Naive thymus-derived CD4-positive, alpha-beta T cell (primary cell): ENCODE measurements around the gene CASP10. TPM values are rescaled to one million over a fixed set of nuclear protein-coding genes. Genes with fewer than 3 reads are reported as not detected.
A peak's percentile ranks its signal among the peaks of the same experiment; 100 is the strongest.

Experiments
- ATAC-seq: fragments of 150-1000 bp; cut with Tn5 transposase; 2 replicates; pipeline ENCODE4 v1.10.0; 2021; ENCODE audit warnings: mild to moderate bottlenecking, moderate library complexity
- CTCF ChIA-PET: fragments of 350-600 bp; sonication (Branson Sonifier 250); formaldehyde crosslinking; loops from one replicate; lab custom pipeline; 2021; ENCODE audit warnings: antibody characterized with exemption; lab: Charles Lee
- POLR2A ChIA-PET: fragments of 350-600 bp; sonication (Branson Sonifier 250); formaldehyde crosslinking; loops from one replicate; lab custom pipeline; 2021; ENCODE audit warnings: antibody characterized with exemption, inconsistent platforms; lab: Charles Lee
- DNase-seq, 9 donors: peaks; one replicate each; pipeline versions ENCODE4 v3.0.0 to v3.0.0-alpha.2; 2020 to 2022; ENCODE audit warnings: mixed read lengths in 1 of 9
- H3K27ac ChIP-seq: one replicate; pipeline ENCODE4 v1.7.0; 2013; ENCODE audit warnings: mild to moderate bottlenecking, low read depth, low read length, moderate library complexity
- H3K27me3 ChIP-seq, 2 donors: one replicate each; pipeline ENCODE4 v1.7.0; 2013; ENCODE audit warnings: low read length in 2 of 2, mild to moderate bottlenecking in 2 of 2, moderate library complexity in 2 of 2; ENCODE audit not compliant: control insufficient read depth in 2 of 2, insufficient read depth in 2 of 2
- H3K36me3 ChIP-seq, 3 experiments: 1 replicate in 2 of 3; 2 replicates in 1 of 3; pipeline ENCODE4 v1.7.0; 2013; ENCODE audit warnings: low read length in 3 of 3, mild to moderate bottlenecking in 3 of 3, moderate library complexity in 1 of 3; ENCODE audit not compliant: insufficient read depth in 3 of 3, control insufficient read depth in 2 of 3
- H3K4me1 ChIP-seq, 2 donors: one replicate each; pipeline ENCODE4 v1.7.0; 2013; ENCODE audit warnings: low read length in 2 of 2, mild to moderate bottlenecking in 2 of 2, moderate library complexity in 1 of 2; ENCODE audit not compliant: control insufficient read depth in 2 of 2, insufficient read depth in 2 of 2
- H3K4me3 ChIP-seq: 2 replicates; pipeline ENCODE4 v1.7.0; 2013; ENCODE audit warnings: mild to moderate bottlenecking, low read length
- H3K9me3 ChIP-seq, 3 experiments: 1 replicate in 2 of 3; 2 replicates in 1 of 3; pipeline ENCODE4 v1.7.0; 2013; ENCODE audit warnings: low read length in 3 of 3; ENCODE audit not compliant: control insufficient read depth in 2 of 3
- H3K27ac Mint-ChIP-seq, 9 donors: one replicate each; pipeline ENCODE4 v1.8.0; 2020 to 2022; ENCODE audit warnings: mixed read lengths in 9 of 9, mild to moderate bottlenecking in 8 of 9, moderate library complexity in 5 of 9, inconsistent platforms in 2 of 9
- H3K27me3 Mint-ChIP-seq, 5 donors: one replicate each; pipeline ENCODE4 v1.8.0; 2021 to 2022; ENCODE audit warnings: mixed read lengths in 5 of 5, mild to moderate bottlenecking in 1 of 5
- H3K36me3 Mint-ChIP-seq, 5 donors: one replicate each; pipeline ENCODE4 v1.8.0; 2020 to 2022; ENCODE audit warnings: mixed read lengths in 5 of 5, mild to moderate bottlenecking in 3 of 5, inconsistent platforms in 1 of 5
- H3K4me1 Mint-ChIP-seq, 7 donors: one replicate each; pipeline ENCODE4 v1.8.0; 2020 to 2022; ENCODE audit warnings: mixed read lengths in 7 of 7, mild to moderate bottlenecking in 3 of 7, inconsistent platforms in 1 of 7
- H3K4me3 Mint-ChIP-seq, 10 donors: one replicate each; pipeline ENCODE4 v1.8.0; 2020 to 2022; ENCODE audit warnings: mild to moderate bottlenecking in 10 of 10, mixed read lengths in 10 of 10, moderate library complexity in 6 of 10, inconsistent platforms in 2 of 10
- H3K9me3 Mint-ChIP-seq, 11 donors: one replicate each; pipeline ENCODE4 v1.8.0; 2020 to 2022; ENCODE audit warnings: mixed read lengths in 11 of 11, mild to moderate bottlenecking in 4 of 11, inconsistent platforms in 1 of 11, moderate library complexity in 1 of 11
- intact Hi-C, 2 donors: fragments of 100-400 bp; cut with micrococcal nuclease; formaldehyde crosslinking; loops; one replicate each; pipeline ENCODE4 v1.15.1; 2023
- polyA plus RNA-seq, 2 donors: library from polyadenylated mRNA; unstranded; fragments of 300-500 nt; fragmentation: Illumina TruSeq; gene quantifications; one replicate each; pipeline ENCODE4 v1.2.3, GENCODE V29; 2021
- total RNA-seq, 6 experiments: library from RNA in 5 of 6; stranded (reverse) in 5 of 6; gene quantifications; 1 replicate in 5 of 6; 2 replicates in 1 of 6; pipeline ENCODE4 v1.2.3 and lab custom pipeline; 2021 to 2026

CASP10 gene
- total and polyA plus RNA-seq, 7 experiments from 2014 or later = 15.9 to 49.8 (median 40.8) TPM

GRCh38 chr2:201233192-201233811 lies 50.4 kb downstream of the CASP10 start:
- no peaks in the 10 kb centered on the region for H3K9me3 ChIP-seq
- peak overlapping the region; percentile 94 to 99 (median 96) for H3K4me3 Mint-ChIP-seq
- peaks cover 0 to 25% (median 11%) of the 10 kb centered on the region in 5 donors for H3K36me3 Mint-ChIP-seq
- H3K27me3 Mint-ChIP-seq = no peaks in the 10 kb centered on the region
- DNase-seq (peak; percentile 49 to 92 (median 88)), ATAC-seq (peak; percentile 92)
- intact Hi-C loops = loop anchor here (1.0 to 10.0 kb wide), 16 partner anchors 117 to 1681 kb away; partner anchors contain the start of genes BZW1 (in 2 of the 2), CLK1 (in 2 of the 2), ORC2 (in 2 of the 2) and STRADB (in 2 of the 2)
- H3K36me3 ChIP-seq = no peaks in the 10 kb centered on the region
- peaks cover 0 to 4% (median 0%) of the 10 kb centered on the region in 11 donors for H3K9me3 Mint-ChIP-seq
- H3K4me1 ChIP-seq = peaks cover 37 to 40% of the 10 kb centered on the region in 2 donors
- peak overlapping the region; percentile 94 to 98 (median 97) for H3K27ac Mint-ChIP-seq
- ChIA-PET POLR2A (interaction anchor here (0.5 to 4.5 kb wide), 26 partner anchors 9 to 520 kb away, joined by 3 to 90 read pairs (median 4); partner anchors contain the start of genes CASP10, CASP8, CFLAR and CLK1), CTCF (interaction anchor here (0.6 to 4.6 kb wide), 34 partner anchors 10 to 942 kb away, joined by 3 to 140 read pairs (median 6); partner anchors contain the start of genes CASP10, CASP8, CFLAR and FLACC1)
- H3K27me3 ChIP-seq = no peaks in the 10 kb centered on the region
- H3K27ac ChIP-seq = peak overlapping the region; percentile 87
- peaks cover 35 to 82% (median 69%) of the 10 kb centered on the region in 7 donors for H3K4me1 Mint-ChIP-seq
- H3K4me3 ChIP-seq = peak overlapping the region; percentile 70

- H3K4me1 Mint-ChIP-seq = peaks cover 28 to 76% (median 62%) of the 10 kb centered on the region in 7 donors
- intact Hi-C loops = loop anchor here (1.0 to 10.0 kb wide), 17 partner anchors 117 to 1681 kb away; partner anchors contain the start of genes BZW1 (in 2 of the 2), CLK1 (in 2 of the 2), ORC2 (in 2 of the 2) and STRADB (in 2 of the 2)
Observed at GRCh38 chr2:201233812-201234662, 51.1 kb downstream of the CASP10 start.

DNA sequence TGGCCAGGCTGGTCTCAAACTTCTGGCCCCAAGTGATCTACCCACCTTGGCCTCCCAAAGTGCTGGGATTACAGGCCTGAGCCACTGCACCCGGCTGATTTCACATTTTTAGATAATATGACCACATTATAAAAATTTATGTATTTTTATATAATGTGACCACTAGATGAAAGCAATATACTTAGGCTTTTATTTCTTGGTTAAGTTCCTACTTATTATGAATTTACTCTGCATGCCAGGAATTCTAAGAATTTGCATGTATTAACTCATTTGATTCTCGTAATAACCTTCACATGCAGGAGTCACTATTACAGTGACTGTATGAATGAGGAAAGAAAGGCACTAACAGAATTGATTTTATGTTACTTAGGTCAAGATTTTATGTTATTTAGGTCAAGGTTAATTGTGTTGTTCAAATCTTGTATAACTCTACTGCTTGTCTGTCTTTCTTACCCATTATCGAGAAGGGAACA lies 51.8 kb downstream of the CASP10 start:
- H3K9me3 Mint-ChIP-seq = peaks cover 0 to 4% (median 0%) of the 10 kb centered on the region in 11 donors
- H3K36me3 ChIP-seq = peaks cover 0 to 4% (median 0%) of the 10 kb centered on the region in 3 experiments
- no peaks in the 10 kb centered on the region for H3K27me3 Mint-ChIP-seq
- peak overlapping the region; percentile 94 to 98 (median 97) for H3K27ac Mint-ChIP-seq
- peak overlapping the region; percentile 70 for H3K4me3 ChIP-seq
- ChIA-PET CTCF (interaction anchor here (0.6 to 4.6 kb wide), 9 partner anchors 26 to 163 kb away, joined by 3 to 140 read pairs (median 11); partner anchors contain the start of genes CASP10 and CASP8), POLR2A (interaction anchor here (0.6 to 4.5 kb wide), 16 partner anchors 17 to 546 kb away, joined by 3 to 90 read pairs (median 4); partner anchors contain the start of genes ALS2, CASP10, CASP8 and CFLAR)
- H3K4me1 ChIP-seq = peaks cover 34 to 37% of the 10 kb centered on the region in 2 donors
- H3K9me3 ChIP-seq = no peaks in the 10 kb centered on the region
- H3K27me3 ChIP-seq = no peaks in the 10 kb centered on the region
- ATAC-seq (no peak), DNase-seq (no peak)
- intact Hi-C loops = loop anchor here (2.0 to 10.0 kb wide), 7 partner anchors 38 to 1680 kb away; partner anchors contain the start of genes BZW1 (in 1 of the 2), CARF (in 1 of the 2), FZD7 (in 1 of the 2) and NIF3L1 (in 1 of the 2)
- peaks cover 32 to 76% (median 60%) of the 10 kb centered on the region in 7 donors for H3K4me1 Mint-ChIP-seq
- H3K27ac ChIP-seq = peak overlapping the region; percentile 87
- peak overlapping the region; percentile 94 to 99 (median 96) for H3K4me3 Mint-ChIP-seq
- peaks cover 4 to 30% (median 17%) of the 10 kb centered on the region in 5 donors for H3K36me3 Mint-ChIP-seq

More at GRCh38 chr2:201233812-201234662, 51.1 kb downstream of the CASP10 start:
- Mint-ChIP-seq H3K9me3 (peaks cover 0 to 4% (median 0%) of the 10 kb centered on the region in 11 donors), H3K27me3 (no peaks in the 10 kb centered on the region), H3K4me3 (peak overlapping the region; percentile 94 to 99 (median 96)), H3K36me3 (peaks cover 0 to 25% (median 11%) of the 10 kb centered on the region in 5 donors), H3K27ac (peak overlapping the region; percentile 94 to 98 (median 97))
- H3K9me3 ChIP-seq = no peaks in the 10 kb centered on the region
- peaks cover 35 to 37% of the 10 kb centered on the region in 2 donors for H3K4me1 ChIP-seq
- ChIA-PET CTCF (interaction anchor here (0.6 to 4.6 kb wide), 27 partner anchors 11 to 942 kb away, joined by 3 to 140 read pairs (median 5); partner anchors contain the start of genes CASP10, CASP8, CFLAR and FLACC1), POLR2A (interaction anchor here (0.6 to 4.5 kb wide), 30 partner anchors 8 to 547 kb away, joined by 3 to 90 read pairs (median 4); partner anchors contain the start of genes ALS2, CASP10, CASP8 and CFLAR)
- H3K27ac ChIP-seq = peak overlapping the region; percentile 87
- peak overlapping the region; percentile 70 for H3K4me3 ChIP-seq
- no peaks in the 10 kb centered on the region for H3K27me3 ChIP-seq
- DNase-seq = peak in 3 of 9 donors; percentile 13 to 37 (median 23)
- no peaks in the 10 kb centered on the region for H3K36me3 ChIP-seq
- ATAC-seq = no peak

GRCh38 chr2:201235860-201236811 lies 53.2 kb downstream of the CASP10 start:
- CTCF ChIA-PET = interaction anchor here (0.7 to 4.6 kb wide), 12 partner anchors 19 to 141 kb away, joined by 3 to 140 read pairs (median 10); partner anchors contain the start of genes CASP10 and CASP8
- no peaks in the 10 kb centered on the region for H3K27me3 Mint-ChIP-seq
- DNase-seq (peak in 8 of 9 donors; percentile 38 to 75 (median 68)), ATAC-seq (peak; percentile 33)
- intact Hi-C loops = loop anchor here (1.0 to 10.0 kb wide), 13 partner anchors 16 to 1679 kb away; partner anchors contain the start of genes CARF (in 1 of the 2), FZD7 (in 1 of the 2), STRADB (in 1 of the 2) and TMEM237 (in 1 of the 2)
- Histone ChIP-seq H3K27ac (peak overlapping the region; percentile 87), H3K4me3 (peak overlapping the region; percentile 70), H3K36me3 (peaks cover 0 to 12% (median 0%) of the 10 kb centered on the region in 3 experiments), H3K27me3 (no peaks in the 10 kb centered on the region), H3K4me1 (peaks cover 30 to 37% of the 10 kb centered on the region in 2 donors), H3K9me3 (no peaks in the 10 kb centered on the region)
- peaks cover 46 to 79% (median 58%) of the 10 kb centered on the region in 7 donors for H3K4me1 Mint-ChIP-seq
- peaks cover 0 to 13% (median 4%) of the 10 kb centered on the region in 11 donors for H3K9me3 Mint-ChIP-seq
- peak overlapping the region; percentile 85 to 99 (median 96) for H3K4me3 Mint-ChIP-seq
- POLR2A ChIA-PET = interaction anchor here (0.6 to 4.5 kb wide), 11 partner anchors 11 to 545 kb away, joined by 3 to 77 read pairs (median 6); partner anchors contain the start of genes ALS2 and CASP8
- peaks cover 19 to 42% (median 32%) of the 10 kb centered on the region in 5 donors for H3K36me3 Mint-ChIP-seq
- H3K27ac Mint-ChIP-seq = peak overlapping the region; percentile 92 to 99 (median 97)
